Lung (tissue), 10 donors: ENCODE data around the gene GOLGA6L10. TPM values are rescaled to one million over a fixed set of nuclear protein-coding genes. Genes with fewer than 3 reads are reported as not detected.
"Not testable (repeated sequence)": the region's sequence is repeated elsewhere in the genome, so short reads cannot be mapped to it uniquely, and the experiment has no call there.

ENCODE experiments used
- ATAC-seq: fragments of 200-7000 bp; cut with Tn5 transposase; one replicate; pipeline ENCODE4 v1.9.1; 2020; ENCODE audit warnings: moderate number of reproducible peaks; ENCODE audit not compliant: insufficient read depth, low FRiP score
- DNase-seq, 3 donors: peaks; one replicate each; pipeline ENCODE4 v3.0.0-alpha.2; 2013 to 2017
- H3K27ac ChIP-seq, 2 donors: one replicate each; pipeline ENCODE4 v1.5.1; 2013; ENCODE audit warnings: mild to moderate bottlenecking in 2 of 2, moderate library complexity in 2 of 2, control low read depth in 1 of 2, inconsistent platforms in 1 of 2, low read depth in 1 of 2, low read length in 1 of 2
- H3K27me3 ChIP-seq, 3 donors: one replicate each; pipeline ENCODE4 v1.5.1; 2013; ENCODE audit warnings: low read length in 2 of 3; ENCODE audit not compliant: control insufficient read depth in 3 of 3, insufficient read depth in 3 of 3
- H3K36me3 ChIP-seq, 4 donors: one replicate each; pipeline ENCODE4 v1.5.1; 2013; ENCODE audit warnings: low read length in 4 of 4, mild to moderate bottlenecking in 1 of 4, moderate library complexity in 1 of 4; ENCODE audit not compliant: control insufficient read depth in 4 of 4, insufficient read depth in 4 of 4
- H3K4me1 ChIP-seq, 5 donors: one replicate each; pipeline ENCODE4 v1.5.1; 2013; ENCODE audit warnings: low read length in 5 of 5, mild to moderate bottlenecking in 2 of 5, moderate library complexity in 1 of 5; ENCODE audit not compliant: control insufficient read depth in 5 of 5, insufficient read depth in 5 of 5
- H3K4me3 ChIP-seq: one replicate; pipeline ENCODE4 v1.5.1; 2013; ENCODE audit warnings: mild to moderate bottlenecking, control low read depth, moderate library complexity
- H3K9ac ChIP-seq, 2 donors: one replicate each; pipeline ENCODE4 v1.5.1; 2013; ENCODE audit warnings: low read length in 2 of 2, control low read depth in 1 of 2; ENCODE audit not compliant: insufficient read depth in 1 of 2
- H3K9me3 ChIP-seq, 4 donors: one replicate each; pipeline ENCODE4 v1.5.1; 2013; ENCODE audit warnings: low read length in 3 of 4, mild to moderate bottlenecking in 1 of 4, moderate library complexity in 1 of 4; ENCODE audit not compliant: control insufficient read depth in 4 of 4, insufficient read depth in 3 of 4
- WGBS, 2 donors: extraction: QIAGEN DNeasy Blood & Tissue Kit; methylation state at CpG; one replicate each; pipeline ENCODE4 v1.1.7; 2013; 5-methylcytosine and 5-hydroxymethylcytosine counted together
- polyA plus RNA-seq, 2 donors: library from polyadenylated mRNA; stranded (reverse); fragments of 200-250 nt; gene quantifications; one replicate each; pipeline ENCODE4 v1.2.1, GENCODE V29; 2013
- total RNA-seq, 2 donors: library from RNA; depleted of rRNA in 1 of 2; stranded (reverse); fragments of >200 nt in 1 of 2; gene quantifications; one replicate each; pipeline ENCODE4 v1.2.1, GENCODE V29; 2014 to 2021
- donor health status: Bipolar disorder and iron deficiency.
- donor health status: healthy.
- donor health status: DM: yes; HTN: yes; CAD: no.

GOLGA6L10 gene
- total and polyA plus RNA-seq, 4 donors, result 0.63 to 7.0 (median 2.7) TPM

- not testable (repeated sequence) for H3K9me3 ChIP-seq, H3K4me1 ChIP-seq, H3K4me3 ChIP-seq, H3K36me3 ChIP-seq, DNase-seq, ATAC-seq, H3K27me3 ChIP-seq
- H3K9ac ChIP-seq, result peak overlapping the region in 1 of 2 donors; percentile 24
- WGBS, 2 donors, result 3 to 4% methylated on average over 5 of the region's 12 CpGs
- peak overlapping the region in 1 of 2 donors; percentile 40 for H3K27ac ChIP-seq
Measured at GRCh38 chr15:82354546-82354945, 5.3 kb upstream of the GOLGA6L10 start.

GRCh38 chr15:82347645-82348044 is 1.6 kb downstream of the GOLGA6L10 start:
- not testable (repeated sequence) for DNase-seq, H3K27ac ChIP-seq, H3K4me1 ChIP-seq, H3K27me3 ChIP-seq, ATAC-seq, H3K36me3 ChIP-seq, H3K4me3 ChIP-seq, H3K9me3 ChIP-seq, H3K9ac ChIP-seq
- 21 to 49% methylated on average over 2 to 3 of the region's 5 CpGs for WGBS, 2 donors

GRCh38 chr15:82345176-82345575 is 4.1 kb downstream of the GOLGA6L10 start:
- ATAC-seq, H3K4me3 ChIP-seq, H3K9ac ChIP-seq, DNase-seq, H3K27ac ChIP-seq, H3K27me3 ChIP-seq, H3K4me1 ChIP-seq, H3K36me3 ChIP-seq, H3K9me3 ChIP-seq: not testable (repeated sequence)
- 87 to 92% methylated on average over 1 of the region's 2 CpGs for WGBS, 2 donors

- H3K9me3 ChIP-seq, H3K27ac ChIP-seq, ATAC-seq, DNase-seq, H3K36me3 ChIP-seq, H3K4me1 ChIP-seq, H3K27me3 ChIP-seq, H3K9ac ChIP-seq, H3K4me3 ChIP-seq: not testable (repeated sequence)
- 90 to 94% methylated on average over 8 to 11 of the region's 12 CpGs for WGBS, 2 donors
Measured at GRCh38 chr15:82344421-82344820, 4.9 kb downstream of the GOLGA6L10 start.

- WGBS, 2 donors, result 97 to 100% methylated on average over 1 to 2 of the region's 5 CpGs
- not testable (repeated sequence) for H3K4me3 ChIP-seq, H3K27ac ChIP-seq, H3K4me1 ChIP-seq, H3K27me3 ChIP-seq, DNase-seq, H3K36me3 ChIP-seq, ATAC-seq, H3K9ac ChIP-seq, H3K9me3 ChIP-seq
Measured at GRCh38 chr15:82343851-82344250, 5.4 kb downstream of the GOLGA6L10 start.

GRCh38 chr15:82342632-82343374 is 6.5 kb downstream of the GOLGA6L10 start:
- DNase-seq, ATAC-seq, H3K27me3 ChIP-seq, H3K9ac ChIP-seq, H3K36me3 ChIP-seq, H3K27ac ChIP-seq, H3K4me1 ChIP-seq, H3K9me3 ChIP-seq, H3K4me3 ChIP-seq: not testable (repeated sequence)
- 62 to 65% methylated on average over 8 of the region's 11 CpGs for WGBS, 2 donors

- not testable (repeated sequence) for H3K9me3 ChIP-seq, H3K27me3 ChIP-seq, H3K4me1 ChIP-seq, ATAC-seq, H3K9ac ChIP-seq, DNase-seq, H3K36me3 ChIP-seq, H3K4me3 ChIP-seq, H3K27ac ChIP-seq
- WGBS, 2 donors, result 81 to 92% methylated on average over 8 of the region's 8 CpGs
Measured at GRCh38 chr15:82338573-82338972, 10.7 kb downstream of the GOLGA6L10 start.

- H3K4me1 ChIP-seq, H3K9me3 ChIP-seq, ATAC-seq, H3K9ac ChIP-seq, H3K36me3 ChIP-seq, DNase-seq, H3K27me3 ChIP-seq, H3K4me3 ChIP-seq, H3K27ac ChIP-seq: not testable (repeated sequence)
- WGBS, 2 donors, result 94 to 97% methylated on average over 3 to 10 of the region's 11 CpGs
Measured at GRCh38 chr15:82338053-82338452, 11.2 kb downstream of the GOLGA6L10 start.
